WTC11 (cell line): Measurements from ENCODE around the gene KRTAP10-4. TPM values are rescaled to one million over a fixed set of nuclear protein-coding genes. Genes with fewer than 3 reads are reported as not detected.
A peak's percentile ranks its signal among the peaks of the same experiment; 100 is the strongest.

Experiments used
- ATAC-seq: fragments of 200-7000 bp; cut with Tn5 transposase; 2 replicates; pipeline ENCODE4 v1.10.0; 2021; ENCODE audit warnings: mild to moderate bottlenecking, moderate library complexity
- CTCF ChIA-PET: fragments of 300-600 bp; sonication (Branson Sonifier 250); formaldehyde crosslinking; loops from one replicate; lab custom pipeline; 2021; ENCODE audit warnings: antibody characterized with exemption; lab: Charles Lee
- POLR2A ChIA-PET: fragments of 350-600 bp; sonication (Branson Sonifier 250); formaldehyde crosslinking; loops from one replicate; lab custom pipeline; 2021; ENCODE audit warnings: antibody characterized with exemption; lab: Charles Lee
- DNase-seq: peaks from one replicate; pipeline ENCODE4 v3.0.0; 2021; ENCODE audit warnings: low spot score
- H3K27ac Mint-ChIP-seq: 2 replicates; pipeline ENCODE4 v1.8.0; 2021; ENCODE audit warnings: mixed read lengths
- H3K27me3 Mint-ChIP-seq: 2 replicates; pipeline ENCODE4 v1.8.0; 2021; ENCODE audit warnings: low read depth, mild to moderate bottlenecking, moderate library complexity, mixed read lengths
- H3K36me3 Mint-ChIP-seq: 2 replicates; pipeline ENCODE4 v1.8.0; 2021; ENCODE audit warnings: mixed read lengths
- H3K4me1 Mint-ChIP-seq: 2 replicates; pipeline ENCODE4 v1.8.0; 2022; ENCODE audit warnings: mixed read lengths
- H3K4me3 Mint-ChIP-seq: 2 replicates; pipeline ENCODE4 v1.8.0; 2021; ENCODE audit warnings: mild to moderate bottlenecking, moderate library complexity, mixed read lengths
- H3K9me3 Mint-ChIP-seq: 2 replicates; pipeline ENCODE4 v1.8.0; 2021; ENCODE audit warnings: mixed read lengths
- ATF6 ChIP-seq: sonication (generic); formaldehyde crosslinking; IDR thresholded peaks from 2 replicates; pipeline ENCODE4 v1.8.1; 2023; ENCODE audit warnings: mild to moderate bottlenecking, missing genetic modification reagents
- ELF4 ChIP-seq: sonication (generic); formaldehyde crosslinking; IDR thresholded peaks from 2 replicates; pipeline ENCODE4 v1.8.1; 2022; ENCODE audit warnings: low read depth, mild to moderate bottlenecking, moderate library complexity, missing genetic modification reagents
- GABPB1 ChIP-seq: sonication (generic); formaldehyde crosslinking; IDR thresholded peaks from 2 replicates; pipeline ENCODE4 v1.8.1; 2023; ENCODE audit warnings: mild to moderate bottlenecking, missing genetic modification reagents
- HMGA2 ChIP-seq: fragments of 250-450 bp; sonication (Bioruptor Pico); IDR thresholded peaks from 2 replicates; pipeline ENCODE4 v1.4.0; 2021; ENCODE audit warnings: mild to moderate bottlenecking, moderate library complexity
- JUN ChIP-seq: sonication (generic); formaldehyde crosslinking; IDR thresholded peaks from 2 replicates; pipeline ENCODE4 v1.8.0; 2023; ENCODE audit warnings: mild to moderate bottlenecking, missing genetic modification reagents
- NR2C2 ChIP-seq: sonication (generic); formaldehyde crosslinking; IDR thresholded peaks from 2 replicates; pipeline ENCODE4 v1.8.0; 2022; ENCODE audit warnings: mild to moderate bottlenecking, missing genetic modification reagents
- NR3C1 ChIP-seq: sonication (generic); formaldehyde crosslinking; conservative IDR thresholded peaks from 2 replicates; pipeline ENCODE4 v1.8.1; 2023; ENCODE audit warnings: low read depth, mild to moderate bottlenecking, missing genetic modification reagents
- OVOL2 ChIP-seq: fragments of 250-450 bp; sonication (Bioruptor Pico); IDR thresholded peaks from 2 replicates; pipeline ENCODE4 v1.9.0; 2021; ENCODE audit warnings: mild to moderate bottlenecking, borderline replicate concordance
- RORB ChIP-seq: fragments of 250-450 bp; sonication (Bioruptor Pico); IDR thresholded peaks from 2 replicates; pipeline ENCODE4 v1.9.0; 2021; ENCODE audit warnings: mild to moderate bottlenecking
- SOX15 ChIP-seq: fragments of 250-450 bp; sonication (Bioruptor Pico); IDR thresholded peaks from 2 replicates; pipeline ENCODE4 v1.9.0; 2021; ENCODE audit warnings: mild to moderate bottlenecking
- TP53 ChIP-seq: sonication (generic); formaldehyde crosslinking; IDR thresholded peaks from 2 replicates; pipeline ENCODE4 v1.8.1; 2023; ENCODE audit warnings: mild to moderate bottlenecking, missing genetic modification reagents
- USF1 ChIP-seq: sonication (generic); formaldehyde crosslinking; IDR thresholded peaks from 2 replicates; pipeline ENCODE4 v1.8.0; 2022; ENCODE audit warnings: mild to moderate bottlenecking, missing genetic modification reagents
- ZNF138 ChIP-seq: sonication (generic); formaldehyde crosslinking; conservative IDR thresholded peaks from 2 replicates; pipeline ENCODE4 v1.8.1; 2022; ENCODE audit warnings: mild to moderate bottlenecking, moderate library complexity, missing genetic modification reagents
- ZNF232 ChIP-seq: sonication (generic); formaldehyde crosslinking; IDR thresholded peaks from 2 replicates; pipeline ENCODE4 v1.8.0; 2022; ENCODE audit warnings: mild to moderate bottlenecking, missing genetic modification reagents
- ZNF263 ChIP-seq: sonication (generic); formaldehyde crosslinking; IDR thresholded peaks from 2 replicates; pipeline ENCODE4 v1.8.1; 2022; ENCODE audit warnings: low read depth, mild to moderate bottlenecking, moderate library complexity, missing genetic modification reagents
- ZNF396 ChIP-seq: fragments of 250-450 bp; sonication (Bioruptor Pico); IDR thresholded peaks from 2 replicates; pipeline ENCODE4 v1.8.0; 2021; ENCODE audit warnings: mild to moderate bottlenecking, moderate library complexity, borderline replicate concordance
- ZNF532 ChIP-seq: fragments of 250-450 bp; sonication (Bioruptor Pico); IDR thresholded peaks from 2 replicates; pipeline ENCODE4 v1.9.0; 2021; ENCODE audit warnings: mild to moderate bottlenecking, borderline replicate concordance
- total RNA-seq: library from RNA; stranded (reverse); gene quantifications from 3 replicates; pipeline ENCODE4 v1.2.3, GENCODE V29; 2021
- TF ChIP-seq, protein P1 (sequence below): sonication (generic); formaldehyde crosslinking; IDR thresholded peaks from 2 replicates; pipeline ENCODE4 v1.8.1; 2023; ENCODE audit warnings: mild to moderate bottlenecking, missing genetic modification reagents, moderate library complexity
- TF ChIP-seq, protein P2 (sequence below): sonication (generic); formaldehyde crosslinking; IDR thresholded peaks from 2 replicates; pipeline ENCODE4 v1.8.0; 2022; ENCODE audit warnings: mild to moderate bottlenecking, missing genetic modification reagents
- TF ChIP-seq, protein P3 (sequence below): sonication (generic); formaldehyde crosslinking; IDR thresholded peaks from 2 replicates; pipeline ENCODE4 v1.8.1; 2023; ENCODE audit warnings: mild to moderate bottlenecking, missing genetic modification reagents, moderate library complexity
- TF ChIP-seq, protein P4 (sequence below): sonication (generic); formaldehyde crosslinking; conservative IDR thresholded peaks from 2 replicates; pipeline ENCODE4 v1.8.1; 2022; ENCODE audit warnings: mild to moderate bottlenecking, missing genetic modification reagents

The KRTAP10-4 gene
- total RNA-seq, 1 experiment from 2014 or later, result not detected

DNA sequence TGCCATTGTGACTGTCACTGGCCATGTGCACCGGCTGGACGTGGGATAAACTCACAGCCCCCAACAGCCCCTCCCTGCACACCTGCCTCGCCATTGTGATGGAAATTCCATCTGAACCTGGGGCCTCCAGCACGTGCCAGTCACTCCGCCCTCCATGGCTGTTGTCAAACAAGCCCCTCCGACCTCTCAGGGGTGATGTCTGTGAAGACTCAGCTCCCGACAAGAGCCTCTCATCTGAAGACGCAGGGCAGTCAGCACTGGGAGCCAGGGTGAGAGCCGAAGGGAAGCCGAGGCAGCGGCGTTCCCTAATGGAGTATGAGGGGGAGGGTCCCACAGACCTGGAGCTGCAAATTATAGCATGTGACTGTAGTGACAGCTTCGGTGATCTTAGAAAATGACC is 20.8 kb upstream of the KRTAP10-4 start (continued):
- no peak for TF ChIP-seq NR2C2 (CRISPR knock-in tag)
- peak; percentile 52; the same call in 1 of the 2 replicates for TF ChIP-seq USF1 (CRISPR knock-in tag)
- TF ChIP-seq, protein P1, sequence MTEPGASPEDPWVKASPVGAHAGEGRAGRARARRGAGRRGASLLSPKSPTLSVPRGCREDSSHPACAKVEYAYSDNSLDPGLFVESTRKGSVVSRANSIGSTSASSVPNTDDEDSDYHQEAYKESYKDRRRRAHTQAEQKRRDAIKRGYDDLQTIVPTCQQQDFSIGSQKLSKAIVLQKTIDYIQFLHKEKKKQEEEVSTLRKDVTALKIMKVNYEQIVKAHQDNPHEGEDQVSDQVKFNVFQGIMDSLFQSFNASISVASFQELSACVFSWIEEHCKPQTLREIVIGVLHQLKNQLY (CRISPR knock-in tag), result no peak
- no peak for TF ChIP-seq OVOL2
- TF ChIP-seq ZNF396 (CRISPR knock-in tag), result no peak
- 0 out of 2 replicates have a peak, but pooled peaks have one; percentile 27 for TF ChIP-seq ZNF232
- TF ChIP-seq ZNF138 (CRISPR knock-in tag), result no peak
- no peak for TF ChIP-seq ZNF532
- TF ChIP-seq TP53 (CRISPR knock-in tag), result no peak
- TF ChIP-seq RORB (CRISPR knock-in tag), result no peak
- no peak for TF ChIP-seq ATF6 (CRISPR knock-in tag)
- TF ChIP-seq NR3C1 (CRISPR knock-in tag), result no peak
- TF ChIP-seq ZNF263 (CRISPR knock-in tag), result no peak

GRCh38 chr21:44555200-44555875 is 18.2 kb upstream of the KRTAP10-4 start:
- DNase-seq, result no peak
- Mint-ChIP-seq H3K4me1 (peaks cover 37% of the 10 kb centered on the region), H3K4me3 (no peak overlapping the region), H3K36me3 (no peaks in the 10 kb centered on the region), H3K9me3 (peaks cover under 1% of the 10 kb centered on the region), H3K27ac (no peak overlapping the region), H3K27me3 (no peaks in the 10 kb centered on the region; the same call in none of the 2 replicates)
- no peak for TF ChIP-seq HMGA2
- TF ChIP-seq GABPB1, result no peak
- TF ChIP-seq, protein P2, sequence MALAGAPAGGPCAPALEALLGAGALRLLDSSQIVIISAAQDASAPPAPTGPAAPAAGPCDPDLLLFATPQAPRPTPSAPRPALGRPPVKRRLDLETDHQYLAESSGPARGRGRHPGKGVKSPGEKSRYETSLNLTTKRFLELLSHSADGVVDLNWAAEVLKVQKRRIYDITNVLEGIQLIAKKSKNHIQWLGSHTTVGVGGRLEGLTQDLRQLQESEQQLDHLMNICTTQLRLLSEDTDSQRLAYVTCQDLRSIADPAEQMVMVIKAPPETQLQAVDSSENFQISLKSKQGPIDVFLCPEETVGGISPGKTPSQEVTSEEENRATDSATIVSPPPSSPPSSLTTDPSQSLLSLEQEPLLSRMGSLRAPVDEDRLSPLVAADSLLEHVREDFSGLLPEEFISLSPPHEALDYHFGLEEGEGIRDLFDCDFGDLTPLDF (CRISPR knock-in tag), result no peak
- TF ChIP-seq ELF4, result no peak
- no peak for TF ChIP-seq SOX15 (CRISPR knock-in tag)
- TF ChIP-seq, protein P3, sequence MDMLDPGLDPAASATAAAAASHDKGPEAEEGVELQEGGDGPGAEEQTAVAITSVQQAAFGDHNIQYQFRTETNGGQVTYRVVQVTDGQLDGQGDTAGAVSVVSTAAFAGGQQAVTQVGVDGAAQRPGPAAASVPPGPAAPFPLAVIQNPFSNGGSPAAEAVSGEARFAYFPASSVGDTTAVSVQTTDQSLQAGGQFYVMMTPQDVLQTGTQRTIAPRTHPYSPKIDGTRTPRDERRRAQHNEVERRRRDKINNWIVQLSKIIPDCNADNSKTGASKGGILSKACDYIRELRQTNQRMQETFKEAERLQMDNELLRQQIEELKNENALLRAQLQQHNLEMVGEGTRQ, result no peak
- TF ChIP-seq ZNF232, result no peak
- TF ChIP-seq, protein P4, sequence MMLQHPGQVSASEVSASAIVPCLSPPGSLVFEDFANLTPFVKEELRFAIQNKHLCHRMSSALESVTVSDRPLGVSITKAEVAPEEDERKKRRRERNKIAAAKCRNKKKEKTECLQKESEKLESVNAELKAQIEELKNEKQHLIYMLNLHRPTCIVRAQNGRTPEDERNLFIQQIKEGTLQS (CRISPR knock-in tag), result no peak
- no peak for TF ChIP-seq JUN (CRISPR knock-in tag)
- ChIA-PET CTCF (no interaction called here), POLR2A (no interaction called here)
- ATAC-seq, result no peak
